OCI-LY3 (cell line): ENCODE data around the gene TMEM127.

ENCODE experiments used
- H2AFZ ChIP-seq: fragments of 200-600, 300-600 bp; shearing (Covaris generic); 2 replicates; pipeline ENCODE4 v1.6.0; 2014; ENCODE audit warnings: antibody characterized with exemption, low read depth, low read length
- H3K27ac ChIP-seq: fragments of 200-600, 300-600 bp; sonication (generic); 2 replicates; pipeline ENCODE4 v1.5.1; 2014; ENCODE audit warnings: mild to moderate bottlenecking, low read length, moderate library complexity, mixed read lengths
- H3K27me3 ChIP-seq: fragments of 200-600, 300-600 bp; sonication (generic); 2 replicates; pipeline ENCODE4 v1.6.1; 2014; ENCODE audit warnings: low read depth, low read length, mixed read lengths
- H3K36me3 ChIP-seq: fragments of 200-600, 300-600 bp; sonication (generic); replicated peaks from 2 replicates; pipeline ENCODE3; 2014; ENCODE audit warnings: low read depth, low read length, mixed read lengths
- H3K4me1 ChIP-seq: fragments of 300-600, 200-600 bp; sonication (generic); 2 replicates; pipeline ENCODE4 v1.6.1; 2014; ENCODE audit warnings: low read length, mixed read lengths
- H3K4me2 ChIP-seq: fragments of 200-600, 300-600 bp; sonication (generic); 2 replicates; pipeline ENCODE4 v1.6.1; 2014; ENCODE audit warnings: low read length, mixed read lengths
- H3K4me3 ChIP-seq: fragments of 300-600, 200-600 bp; sonication (generic); 2 replicates; pipeline ENCODE4 v1.5.1; 2014; ENCODE audit warnings: antibody characterized with exemption, mild to moderate bottlenecking, low read length, moderate library complexity
- H3K79me2 ChIP-seq: fragments of 300-600, 200-600 bp; shearing (Covaris generic); 2 replicates; pipeline ENCODE4 v1.6.1; 2014; ENCODE audit warnings: mild to moderate bottlenecking, low read length, mixed read lengths
- H3K9ac ChIP-seq: fragments of 300-600, 200-600 bp; shearing (Covaris generic); 2 replicates; pipeline ENCODE4 v1.6.0; 2014; ENCODE audit warnings: mild to moderate bottlenecking, low read length, moderate library complexity
- H3K9me3 ChIP-seq: fragments of 200-600, 300-600 bp; shearing (Covaris generic); 2 replicates; pipeline ENCODE4 v1.6.1; 2014; ENCODE audit warnings: low read length, mixed read lengths; ENCODE audit not compliant: insufficient read depth
- H4K20me1 ChIP-seq: fragments of 200-600, 300-600 bp; sonication (generic); 2 replicates; pipeline ENCODE4 v1.6.1; 2016; ENCODE audit warnings: low read length, mixed read lengths; ENCODE audit not compliant: insufficient read depth
- CTCF ChIP-seq: fragments of 200-600, 300-600 bp; sonication (generic); IDR thresholded peaks from 2 replicates; pipeline ENCODE4 v1.5.1; 2014; ENCODE audit warnings: antibody characterized with exemption, low read length, low read depth
- EZH2phosphoT487 ChIP-seq: fragments of 200-600 bp; shearing (Covaris generic); IDR thresholded peaks from 2 replicates; pipeline ENCODE4 v1.6.1; 2018; ENCODE audit warnings: antibody characterized with exemption, mixed run types, low read depth

The TMEM127 gene

GRCh38 chr2:96213379-96213778, 52.4 kb downstream of the TMEM127 start:
- TF ChIP-seq EZH2phosphoT487 (no peak), CTCF (no peak)
- H3K36me3 ChIP-seq, result no peaks in the 10 kb centered on the region
- H4K20me1 ChIP-seq, result no peaks in the 10 kb centered on the region
- H3K4me2 ChIP-seq, result no peak overlapping the region
- H3K27me3 ChIP-seq, result no peaks in the 10 kb centered on the region
- peaks cover 5% of the 10 kb centered on the region for H3K4me1 ChIP-seq
- no peak overlapping the region for H3K27ac ChIP-seq
- H2AFZ ChIP-seq, result no peak overlapping the region
- no peaks in the 10 kb centered on the region for H3K9me3 ChIP-seq
- H3K9ac ChIP-seq, result no peak overlapping the region
- no peak overlapping the region for H3K4me3 ChIP-seq
- peaks cover 15% of the 10 kb centered on the region for H3K79me2 ChIP-seq

GRCh38 chr2:96212339-96212738, 53.5 kb downstream of the TMEM127 start:
- Histone ChIP-seq H3K4me3 (no peak overlapping the region), H3K9ac (no peak overlapping the region), H3K27ac (no peak overlapping the region), H3K4me1 (peaks cover 5% of the 10 kb centered on the region), H3K79me2 (peaks cover 26% of the 10 kb centered on the region), H4K20me1 (peaks cover 5% of the 10 kb centered on the region), H3K27me3 (no peaks in the 10 kb centered on the region), H3K4me2 (no peak overlapping the region), H3K36me3 (no peaks in the 10 kb centered on the region), H3K9me3 (no peaks in the 10 kb centered on the region), H2AFZ (no peak overlapping the region)
- TF ChIP-seq EZH2phosphoT487 (no peak), CTCF (no peak)

- Histone ChIP-seq H3K9me3 (no peaks in the 10 kb centered on the region), H3K36me3 (peaks cover 11% of the 10 kb centered on the region), H3K4me1 (peaks cover 28% of the 10 kb centered on the region), H3K9ac (peak overlapping the region; percentile 70; the same call in 1 of the 2 replicates), H3K4me2 (peak overlapping the region; percentile 85), H4K20me1 (peaks cover 29% of the 10 kb centered on the region), H3K27ac (no peak overlapping the region), H3K4me3 (peak overlapping the region; percentile 81), H3K27me3 (no peaks in the 10 kb centered on the region), H3K79me2 (peaks cover 52% of the 10 kb centered on the region), H2AFZ (no peak overlapping the region)
- TF ChIP-seq EZH2phosphoT487 (no peak), CTCF (no peak)
Measured at GRCh38 chr2:96209729-96210085, 56.1 kb downstream of the TMEM127 start.

GRCh38 chr2:96209011-96209728, 56.6 kb downstream of the TMEM127 start:
- peaks cover 57% of the 10 kb centered on the region for H3K79me2 ChIP-seq
- peak overlapping the region; percentile 81 for H3K4me3 ChIP-seq
- peaks cover 11% of the 10 kb centered on the region for H3K36me3 ChIP-seq
- H3K9me3 ChIP-seq, result no peaks in the 10 kb centered on the region
- H4K20me1 ChIP-seq, result peaks cover 35% of the 10 kb centered on the region
- H3K9ac ChIP-seq, result peak overlapping the region; percentile 70
- no peaks in the 10 kb centered on the region for H3K27me3 ChIP-seq
- peak overlapping the region; percentile 85 for H3K4me2 ChIP-seq
- peaks cover 30% of the 10 kb centered on the region for H3K4me1 ChIP-seq
- H3K27ac ChIP-seq, result peak overlapping the region; percentile 83
- peak overlapping the region; percentile 12 for H2AFZ ChIP-seq
- no peak for TF ChIP-seq CTCF
- TF ChIP-seq EZH2phosphoT487, result no peak
